ENCODE measurements around the gene FRMPD4. TPM values are rescaled to one million over a fixed set of nuclear protein-coding genes. Genes with fewer than 3 reads are reported as not detected.

FRMPD4 gene
- total and polyA plus RNA-seq, 2 donors (not counting 3 experiments of a cell fraction or from before 2014, with no cell fraction given), result not detected

DNA sequence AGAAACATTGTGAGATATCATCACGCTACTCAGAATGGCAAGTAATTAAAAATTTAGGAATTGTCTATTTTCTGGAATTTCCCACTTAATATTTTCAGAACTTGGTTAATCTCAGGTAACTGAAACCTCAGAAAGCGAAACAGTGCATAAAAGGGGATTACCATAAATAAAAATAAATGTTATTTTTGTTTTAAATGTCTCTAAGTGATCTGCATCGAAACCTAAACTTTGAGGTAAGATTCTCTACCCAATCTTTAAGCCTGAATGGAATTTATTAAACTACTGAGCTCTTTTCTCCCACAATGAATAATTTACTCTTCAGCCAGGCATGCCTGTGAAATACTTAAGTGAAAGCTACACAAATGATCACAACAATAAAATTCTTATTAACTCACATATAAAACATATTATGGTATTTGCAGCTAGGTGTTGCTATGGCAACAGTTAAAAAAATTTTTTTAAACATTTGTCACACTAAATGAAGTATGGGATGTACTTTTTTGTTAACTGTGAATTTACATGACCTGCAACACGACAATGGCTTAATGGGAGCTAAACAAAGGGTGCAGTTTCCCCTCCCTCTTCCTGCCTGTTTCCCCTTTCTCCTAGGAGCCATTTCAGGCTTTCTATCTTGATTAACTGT, 432.7 kb downstream of the FRMPD4 start:
- no peak for DNase-seq (ENCODE audit: low read depth, low spot score)
- Histone ChIP-seq H3K79me2 (ENCODE audit: control insufficient read depth, insufficient read depth, low read length) (no peaks in the 10 kb centered on the region), H2AFZ (ENCODE audit: low read depth, low read length) (no peak overlapping the region), H3K27me3 (ENCODE audit: control insufficient read depth in 2 of 2, insufficient read depth in 2 of 2, low read length in 2 of 2) (no peaks in the 10 kb centered on the region), H3K9me1 (replicated peaks; ENCODE audit: control insufficient read depth, extremely low read depth, insufficient read depth, low read length) (no peaks in the 10 kb centered on the region), H4K20me1 (replicated peaks; ENCODE audit: control insufficient read depth, extremely low read depth, insufficient read depth, low read length) (no peaks in the 10 kb centered on the region), H3K4me1 (ENCODE audit: control insufficient read depth, extremely low read depth, insufficient read depth, low read length) (no peaks in the 10 kb centered on the region), H3K4me3 (replicated peaks in 1 of 3; ENCODE audit: insufficient read depth in 1 of 3, low read depth in 1 of 3, low read length in 3 of 3) (no peak overlapping the region), H3K9me3 (replicated peaks; ENCODE audit: control insufficient read depth, insufficient read depth, low read length) (no peaks in the 10 kb centered on the region), H3K4me2 (ENCODE audit: insufficient read depth, low read length) (no peak overlapping the region), H3K36me3 (ENCODE audit: control insufficient read depth in 2 of 2, extremely low read depth in 1 of 2, insufficient read depth in 2 of 2, low read length in 2 of 2) (no peaks in the 10 kb centered on the region), H3K9ac (replicated peaks; ENCODE audit: extremely low read depth, insufficient read depth, low read length) (no peak overlapping the region), H3K27ac (ENCODE audit: insufficient read depth, low read depth, low read length) (no peak overlapping the region)
- POLR2A ChIA-PET, result no interaction called here
- intact Hi-C loops (cut with micrococcal nuclease), result no loop called here
- dilution Hi-C loops (cut with MboI; ENCODE audit: extremely low pct_ligation_motif_present, low sequenced_read_pairs), result no loop called here
- no peak for TF ChIP-seq GATA2 (IDR thresholded peaks at IDR 0.05; ENCODE audit: insufficient read depth, insufficient read length, low read depth, low read length)
- no peak for TF ChIP-seq JUN (IDR thresholded peaks at IDR 0.05; ENCODE audit: borderline replicate concordance, insufficient read depth, insufficient read length, low read depth)
- TF ChIP-seq, protein P1, sequence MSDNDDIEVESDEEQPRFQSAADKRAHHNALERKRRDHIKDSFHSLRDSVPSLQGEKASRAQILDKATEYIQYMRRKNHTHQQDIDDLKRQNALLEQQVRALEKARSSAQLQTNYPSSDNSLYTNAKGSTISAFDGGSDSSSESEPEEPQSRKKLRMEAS (IDR thresholded peaks at IDR 0.05; ENCODE audit: insufficient read depth, insufficient read length), result no peak
- BruUV-seq (replicated peaks), result no TSS peak
- no peak for FAIRE-seq
- CTCF ChIA-PET, result interaction anchor here (1.0 kb wide), 1 partner anchor 490 kb away, joined by 3 read pairs; no protein-coding TSS in a partner anchor

DNA sequence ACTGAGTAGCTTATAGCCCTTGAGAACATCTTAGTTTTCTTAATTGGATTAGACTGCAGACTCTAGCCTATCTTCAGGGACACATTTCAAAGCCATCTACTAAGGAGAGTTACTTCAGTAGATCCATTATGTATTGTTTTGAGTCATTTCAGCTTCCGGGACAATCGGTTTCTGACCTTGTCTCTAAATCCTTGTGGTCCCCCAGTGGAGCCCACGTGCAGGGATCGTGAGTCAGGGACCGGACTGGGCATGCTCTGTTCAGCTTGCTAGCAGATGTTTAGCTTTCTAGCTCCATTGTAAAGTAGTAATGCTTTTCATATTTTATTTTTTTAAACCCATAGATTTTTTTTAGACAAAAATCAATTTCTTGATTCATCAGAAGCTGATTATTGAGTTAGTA, 441.0 kb downstream of the FRMPD4 start:
- no peaks in the 10 kb centered on the region for H3K9me1 ChIP-seq (replicated peaks; ENCODE audit: control insufficient read depth, extremely low read depth, insufficient read depth, low read length)
- H3K36me3 ChIP-seq (ENCODE audit: control insufficient read depth in 2 of 2, extremely low read depth in 1 of 2, insufficient read depth in 2 of 2, low read length in 2 of 2), result no peaks in the 10 kb centered on the region
- H2AFZ ChIP-seq (ENCODE audit: low read depth, low read length), result no peak overlapping the region
- intact Hi-C loops (cut with micrococcal nuclease) (no loop called here), dilution Hi-C loops (cut with MboI; ENCODE audit: extremely low pct_ligation_motif_present, low sequenced_read_pairs) (no loop called here)
- no peaks in the 10 kb centered on the region for H3K9me3 ChIP-seq (replicated peaks; ENCODE audit: control insufficient read depth, insufficient read depth, low read length)
- H3K4me1 ChIP-seq (ENCODE audit: control insufficient read depth, extremely low read depth, insufficient read depth, low read length), result no peaks in the 10 kb centered on the region
- BruUV-seq (replicated peaks), result no TSS peak
- no peak overlapping the region for H3K27ac ChIP-seq (ENCODE audit: insufficient read depth, low read depth, low read length)
- TF ChIP-seq MYC (IDR thresholded peaks at IDR 0.05; ENCODE audit: low read depth, low read length) (no peak), POLR2A (IDR thresholded peaks at IDR 0.05; ENCODE audit: low read depth, low read length) (no peak), GATA2 (IDR thresholded peaks at IDR 0.05; ENCODE audit: insufficient read depth, insufficient read length, low read depth, low read length) (no peak), CTCF (IDR thresholded peaks at IDR 0.05; ENCODE audit: extremely low read depth in 1 of 2, insufficient read depth in 1 of 2, low read depth in 1 of 2, low read length in 2 of 2) (no peak), POLR2AphosphoS5 (IDR thresholded peaks at IDR 0.05; ENCODE audit: insufficient read depth, low read depth, low read length) (no peak), JUN (IDR thresholded peaks at IDR 0.05; ENCODE audit: borderline replicate concordance, insufficient read depth, insufficient read length, low read depth) (no peak), EZH2 (IDR thresholded peaks at IDR 0.05; ENCODE audit: borderline replicate concordance, low read depth, low read length, severe bottlenecking) (no peak), FOS (IDR thresholded peaks at IDR 0.05; ENCODE audit: borderline replicate concordance, insufficient read depth, low read length) (no peak)
- TF ChIP-seq, protein P1 (IDR thresholded peaks at IDR 0.05; ENCODE audit: insufficient read depth, insufficient read length), result no peak
- ChIA-PET CTCF (interaction anchor here (1.2 kb wide), 1 partner anchor 11 kb away, joined by 3 read pairs; no protein-coding TSS in a partner anchor), POLR2A (no interaction called here)
- no peak overlapping the region for H3K4me2 ChIP-seq (ENCODE audit: insufficient read depth, low read length)
- no peaks in the 10 kb centered on the region for H3K27me3 ChIP-seq (ENCODE audit: control insufficient read depth in 2 of 2, insufficient read depth in 2 of 2, low read length in 2 of 2)
- no peaks in the 10 kb centered on the region for H4K20me1 ChIP-seq (replicated peaks; ENCODE audit: control insufficient read depth, extremely low read depth, insufficient read depth, low read length)
- DNase-seq (ENCODE audit: low read depth, low spot score) (no peak), FAIRE-seq (peak; percentile 38)
- H3K9ac ChIP-seq (replicated peaks; ENCODE audit: extremely low read depth, insufficient read depth, low read length), result no peak overlapping the region
- no peaks in the 10 kb centered on the region for H3K79me2 ChIP-seq (ENCODE audit: control insufficient read depth, insufficient read depth, low read length)
- H3K4me3 ChIP-seq (replicated peaks in 1 of 3; ENCODE audit: insufficient read depth in 1 of 3, low read depth in 1 of 3, low read length in 3 of 3), result no peak overlapping the region
